GM23338 (cell line): ENCODE results near the gene TSEN2. TPM values are rescaled to one million over a fixed set of nuclear protein-coding genes. Genes with fewer than 3 reads are reported as not detected.

Experiments
- ATAC-seq: fragments of 200-7000 bp; cut with Tn5 transposase; 3 replicates; pipeline ENCODE4 v1.9.1; 2020
- DNase-seq: peaks from one replicate; pipeline ENCODE4 v3.0.0-alpha.2; 2015; ENCODE audit warnings: low spot score
- H2AFZ ChIP-seq: fragments of 200-600 bp; sonication (generic); 2 replicates; pipeline ENCODE4 v1.8.0; 2016; ENCODE audit warnings: antibody characterized with exemption, mild to moderate bottlenecking, moderate library complexity
- H3F3A ChIP-seq: fragments of 200-600 bp; sonication (generic); replicated peaks from 2 replicates; pipeline ENCODE4 v1.8.0; 2017; ENCODE audit warnings: antibody characterized with exemption, mixed run types, low read depth
- H3K27ac ChIP-seq: fragments of 200-600 bp; sonication (generic); 2 replicates; pipeline ENCODE4 v1.6.1; 2016; ENCODE audit warnings: low read depth
- H3K27me3 ChIP-seq: fragments of 200-600 bp; sonication (generic); 2 replicates; pipeline ENCODE4 v1.8.0; 2016; ENCODE audit warnings: mild to moderate bottlenecking, mixed run types, moderate library complexity; ENCODE audit not compliant: insufficient read depth
- H3K36me3 ChIP-seq: fragments of 200-600 bp; sonication (generic); 2 replicates; pipeline ENCODE4 v1.8.0; 2016; ENCODE audit warnings: mild to moderate bottlenecking; ENCODE audit not compliant: insufficient read depth
- H3K4me1 ChIP-seq: fragments of 200-600 bp; sonication (generic); 2 replicates; pipeline ENCODE4 v1.8.0; 2016; ENCODE audit warnings: mild to moderate bottlenecking, moderate library complexity; ENCODE audit not compliant: insufficient read depth
- H3K4me2 ChIP-seq: fragments of 200-600 bp; sonication (generic); 2 replicates; pipeline ENCODE4 v1.7.1; 2017; ENCODE audit warnings: mixed run types
- H3K4me3 ChIP-seq: fragments of 200-600 bp; sonication (generic); 2 replicates; pipeline ENCODE4 v1.6.1; 2016; ENCODE audit warnings: mixed run types
- H3K79me2 ChIP-seq: fragments of 200-600 bp; sonication (generic); replicated peaks from 2 replicates; pipeline ENCODE4 v1.8.0; 2017; ENCODE audit warnings: mild to moderate bottlenecking; ENCODE audit not compliant: insufficient read depth
- H3K9me2 ChIP-seq: fragments of 200-600 bp; sonication (generic); 2 replicates; pipeline ENCODE4 v1.8.0; 2017; ENCODE audit not compliant: insufficient read depth
- H4K20me1 ChIP-seq: fragments of 200-600 bp; sonication (generic); replicated peaks from 2 replicates; pipeline ENCODE4 v1.8.0; 2017; ENCODE audit warnings: mild to moderate bottlenecking; ENCODE audit not compliant: insufficient read depth
- H3K27ac Mint-ChIP-seq: 2 replicates; pipeline ENCODE4 v1.8.0; 2020; ENCODE audit warnings: inconsistent platforms, mild to moderate bottlenecking, moderate library complexity, mixed read lengths
- H3K27me3 Mint-ChIP-seq: 3 replicates; pipeline ENCODE4 v1.8.0; 2022; ENCODE audit warnings: low read depth, mild to moderate bottlenecking, moderate library complexity, mixed read lengths, inconsistent platforms; ENCODE audit not compliant: insufficient read depth, poor library complexity
- H3K36me3 Mint-ChIP-seq: 3 replicates; pipeline ENCODE4 v1.8.0; 2021; ENCODE audit warnings: low read depth, mild to moderate bottlenecking, inconsistent platforms, moderate library complexity, mixed read lengths
- H3K4me1 Mint-ChIP-seq: 3 replicates; pipeline ENCODE4 v1.8.0; 2020; ENCODE audit warnings: mild to moderate bottlenecking, inconsistent platforms, mixed read lengths
- H3K4me3 Mint-ChIP-seq: 3 replicates; pipeline ENCODE4 v1.8.0; 2021; ENCODE audit warnings: moderate library complexity, mild to moderate bottlenecking, inconsistent platforms, mixed read lengths
- H3K9me3 Mint-ChIP-seq: 3 replicates; pipeline ENCODE4 v1.8.0; 2020; ENCODE audit warnings: moderate library complexity, mild to moderate bottlenecking, inconsistent platforms, mixed read lengths
- CREB1 ChIP-seq: fragments of 250-450 bp; sonication (Bioruptor Pico); IDR thresholded peaks from 2 replicates; pipeline ENCODE4 v1.5.0; 2020; ENCODE audit warnings: low read depth, mild to moderate bottlenecking, moderate library complexity
- CTCF ChIP-seq, 2 experiments: fragments of 200-600 bp in 1 of 2; sonication (generic) in 1 of 2; conservative IDR thresholded peaks; 2 replicates each; pipeline versions ENCODE4 v1.5.1 to v1.6.1; 2016 to 2017; ENCODE audit warnings: antibody characterized with exemption in 2 of 2, low read depth in 2 of 2, mild to moderate bottlenecking in 2 of 2, moderate library complexity in 1 of 2
- ETS1 ChIP-seq: IDR thresholded peaks from 2 replicates; pipeline ENCODE4 v1.6.1; 2016; ENCODE audit warnings: antibody characterized with exemption
- EZH2 ChIP-seq: fragments of 200-600 bp; sonication (generic); IDR thresholded peaks from one replicate; pipeline ENCODE4 v1.8.0; 2017; ENCODE audit warnings: antibody characterized with exemption, mild to moderate bottlenecking, low read depth; ENCODE audit not compliant: unreplicated experiment
- EZH2phosphoT487 ChIP-seq: fragments of 200-600 bp; sonication (generic); IDR thresholded peaks from one replicate; pipeline ENCODE4 v1.8.1; 2018; ENCODE audit warnings: antibody characterized with exemption; ENCODE audit not compliant: unreplicated experiment
- JUNB ChIP-seq: IDR thresholded peaks from one replicate; pipeline ENCODE4 v1.6.1; 2016; ENCODE audit warnings: antibody characterized with exemption; ENCODE audit not compliant: unreplicated experiment
- NANOG ChIP-seq: IDR thresholded peaks from 2 replicates; pipeline ENCODE4 v1.6.1; 2016; ENCODE audit warnings: antibody characterized with exemption, borderline replicate concordance
- POLR2AphosphoS5 ChIP-seq: IDR thresholded peaks from 2 replicates; pipeline ENCODE4 v1.6.1; 2016; ENCODE audit warnings: antibody characterized with exemption, low read depth
- REST ChIP-seq: IDR thresholded peaks from one replicate; pipeline ENCODE4 v1.6.1; 2018; ENCODE audit warnings: antibody characterized with exemption; ENCODE audit not compliant: unreplicated experiment
- STAT1 ChIP-seq: IDR thresholded peaks from one replicate; pipeline ENCODE4 v1.6.1; 2016; ENCODE audit warnings: antibody characterized with exemption; ENCODE audit not compliant: unreplicated experiment
- ZNF114 ChIP-seq: fragments of 250-450 bp; sonication (Bioruptor Pico); IDR thresholded peaks from 2 replicates; pipeline ENCODE4 v1.5.0; 2020; ENCODE audit warnings: mild to moderate bottlenecking, moderate library complexity
- ZNF331 ChIP-seq: fragments of 250-450 bp; sonication (Bioruptor Pico); IDR thresholded peaks from 2 replicates; pipeline ENCODE4 v1.5.0; 2020; ENCODE audit warnings: low read depth, mild to moderate bottlenecking, moderate library complexity
- ZNF462 ChIP-seq: fragments of 250-450 bp; sonication (Bioruptor Pico); IDR thresholded peaks from 2 replicates; pipeline ENCODE4 v1.5.0; 2020; ENCODE audit warnings: mild to moderate bottlenecking, moderate library complexity
- polyA plus RNA-seq: library from polyadenylated mRNA; unstranded; fragments of >200 nt; fragmentation: Nextera tagmentation; extraction: Ambion mirVana; gene quantifications from 2 replicates; pipeline ENCODE4 v1.2.1, GENCODE V29; 2016
- total RNA-seq: library from RNA; depleted of rRNA; stranded (reverse); fragments of >200 nt; shearing (Covaris generic); gene quantifications from 2 replicates; pipeline ENCODE4 v1.2.3, GENCODE V29; 2014

TSEN2 gene
- total and polyA plus RNA-seq, 2 experiments from 2014 or later: 27.7 to 30.0 TPM

- Histone ChIP-seq H3K9me2 (no peaks in the 10 kb centered on the region), H3F3A (peaks cover 4% of the 10 kb centered on the region; the same call in 1 of the 2 replicates), H3K27ac (peak within 1 kb of the TSS; percentile 97), H4K20me1 (peaks cover 35% of the 10 kb centered on the region), H3K4me2 (peak within 1 kb of the TSS; percentile 97), H3K79me2 (peaks cover 48% of the 10 kb centered on the region), H3K36me3 (no peaks in the 10 kb centered on the region), H3K4me3 (peak within 1 kb of the TSS; percentile 64), H2AFZ (peak within 1 kb of the TSS; percentile 99), H3K27me3 (peaks cover 17% of the 10 kb centered on the region), H3K4me1 (peaks cover 30% of the 10 kb centered on the region)
- DNase-seq (peak; percentile 91), ATAC-seq (peak; percentile 94)
- Mint-ChIP-seq H3K4me3 (peak within 1 kb of the TSS; percentile 82), H3K9me3 (no peaks in the 10 kb centered on the region), H3K4me1 (peaks cover 29% of the 10 kb centered on the region), H3K36me3 (peaks cover 3% of the 10 kb centered on the region; the same call in 1 of the 3 replicates), H3K27me3 (no peaks in the 10 kb centered on the region), H3K27ac (peak within 1 kb of the TSS; percentile 93)
- TF ChIP-seq ZNF331 (CRISPR knock-in tag): no peak
- peak; percentile 23; the same call in 1 of the 2 replicates for TF ChIP-seq ZNF114 (CRISPR knock-in tag)
- TF ChIP-seq REST: peak; percentile 13
- TF ChIP-seq NANOG: no peak
- TF ChIP-seq CREB1 (CRISPR knock-in tag): peak; percentile 91
- TF ChIP-seq ZNF462 (CRISPR knock-in tag): no peak
- no peak for TF ChIP-seq EZH2phosphoT487
- TF ChIP-seq EZH2: no peak
- TF ChIP-seq CTCF (conservative IDR thresholded peaks at IDR 0.05; ENCODE audit: low read depth in 2 of 2): no peak
- no peak for TF ChIP-seq STAT1
- TF ChIP-seq POLR2AphosphoS5: peak; percentile 97
- TF ChIP-seq JUNB: no peak
- peak; percentile 66; the same call in 1 of the 2 replicates for TF ChIP-seq ETS1
These were observed 72.6 kb downstream of the TSEN2 start, which contains the start of gene MKRN2 for GRCh38 chr3:12556690-12557472. MKRN2 (plus strand) TSS chr3:12557087; CDS start chr3:12557151, 64 bp downstream.
